ENCODE results near the gene MYOZ3.

DNA sequence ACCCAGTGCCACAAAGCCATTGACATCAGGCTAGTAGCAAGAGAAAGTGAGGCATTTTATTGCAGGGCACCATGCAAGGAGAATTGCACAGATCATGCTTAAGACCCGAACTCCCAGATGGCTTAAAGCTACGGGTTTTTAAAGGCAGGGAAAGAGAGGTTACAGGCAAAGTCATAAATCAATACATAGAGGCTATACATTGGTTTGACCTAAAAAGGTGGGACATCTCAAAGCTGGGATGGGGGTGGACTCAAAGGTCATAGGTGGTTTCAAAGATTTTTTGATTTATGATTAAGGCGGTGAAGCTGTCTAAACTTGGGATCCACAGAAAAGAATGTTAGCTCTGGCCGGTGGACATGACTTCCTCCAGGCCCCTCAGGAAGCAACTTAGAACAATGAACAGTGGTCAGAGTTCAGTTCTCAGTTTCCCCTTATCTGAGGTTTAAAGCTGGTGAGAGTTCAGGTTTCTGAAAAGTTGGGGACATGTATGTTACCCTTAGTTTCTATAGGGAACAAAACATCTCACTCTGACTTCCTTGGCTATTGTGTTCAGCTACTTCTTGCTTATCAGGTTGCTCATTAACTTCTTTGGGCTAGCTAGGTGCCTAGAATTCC, 45.8 kb downstream of the MYOZ3 start:
- TF ChIP-seq CTCF (IDR thresholded peaks at IDR 0.05) (no peak), POLR2AphosphoS5 (IDR thresholded peaks at IDR 0.05; ENCODE audit: low read depth, low read length) (no peak), REST (IDR thresholded peaks at IDR 0.05; ENCODE audit: insufficient read depth in 1 of 2, low read depth in 2 of 2, low read length in 1 of 2) (no peak)
